Measurements from ENCODE around the gene SNAPC1.

Gene SNAPC1

DNA sequence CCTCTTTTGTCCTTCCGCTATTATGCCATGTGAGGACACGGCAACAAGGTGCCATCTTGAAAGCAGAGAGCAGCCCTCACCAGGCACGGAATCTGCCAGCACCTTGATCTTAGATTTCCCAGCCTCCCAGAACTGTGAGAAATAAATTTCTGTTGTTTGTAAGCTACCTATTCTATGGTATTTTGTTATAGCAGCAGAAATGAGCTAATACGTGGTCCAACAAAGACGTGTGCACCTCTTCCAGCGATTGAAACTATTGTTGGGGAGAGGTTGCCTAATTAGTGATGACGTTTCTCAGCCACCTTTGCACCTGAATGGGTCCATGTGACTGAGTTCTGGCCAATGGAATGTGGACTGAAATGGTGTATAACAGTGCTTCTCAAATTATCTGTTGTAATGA, 2.3 kb upstream of the SNAPC1 start:
- Mint-ChIP-seq H3K27me3 (no peaks in the 10 kb centered on the region), H3K36me3 (ENCODE audit: low read depth) (peaks cover 20% of the 10 kb centered on the region), H3K9me3 (no peaks in the 10 kb centered on the region), H3K27ac (peak overlapping the region; percentile 14), H3K4me3 (no peak overlapping the region), H3K4me1 (ENCODE audit: low read depth) (peaks cover 31% of the 10 kb centered on the region)
- no peak for DNase-seq

DNA sequence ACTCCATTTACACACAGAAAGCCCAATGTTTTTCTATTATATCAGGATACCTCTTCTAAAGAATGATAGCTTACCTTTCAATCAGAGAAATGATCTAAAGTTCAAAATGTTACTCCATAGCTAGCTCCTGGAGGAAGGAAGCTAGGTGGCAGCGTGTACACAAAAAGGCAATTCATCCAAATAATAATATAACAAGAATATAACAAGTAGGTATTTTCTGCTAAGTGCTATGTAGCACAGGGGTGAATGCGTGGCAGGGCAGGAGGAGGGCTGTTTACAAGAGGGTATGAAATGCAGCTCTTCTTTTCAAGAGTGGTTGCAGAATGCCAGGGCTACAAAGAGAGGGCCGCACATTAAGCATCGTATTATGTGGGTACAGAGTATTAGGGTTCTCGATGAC, 663 bp upstream of the SNAPC1 start:
- Mint-ChIP-seq H3K9me3 (no peaks in the 10 kb centered on the region), H3K27ac (peak overlapping the region; percentile 97), H3K4me3 (peak overlapping the region; percentile 95), H3K27me3 (no peaks in the 10 kb centered on the region), H3K36me3 (ENCODE audit: low read depth) (peaks cover 34% of the 10 kb centered on the region), H3K4me1 (ENCODE audit: low read depth) (peaks cover 47% of the 10 kb centered on the region)
- no peak for DNase-seq

GRCh38 chr14:61764342-61765122, 2.3 kb downstream of the SNAPC1 start:
- peaks cover 49% of the 10 kb centered on the region for H3K4me1 Mint-ChIP-seq (ENCODE audit: low read depth)
- no peak overlapping the region for H3K27ac Mint-ChIP-seq
- no peaks in the 10 kb centered on the region for H3K9me3 Mint-ChIP-seq
- H3K4me3 Mint-ChIP-seq = peak overlapping the region; percentile 95
- H3K36me3 Mint-ChIP-seq (ENCODE audit: low read depth) = peaks cover 60% of the 10 kb centered on the region
- DNase-seq = no peak
- H3K27me3 Mint-ChIP-seq = no peaks in the 10 kb centered on the region

DNA sequence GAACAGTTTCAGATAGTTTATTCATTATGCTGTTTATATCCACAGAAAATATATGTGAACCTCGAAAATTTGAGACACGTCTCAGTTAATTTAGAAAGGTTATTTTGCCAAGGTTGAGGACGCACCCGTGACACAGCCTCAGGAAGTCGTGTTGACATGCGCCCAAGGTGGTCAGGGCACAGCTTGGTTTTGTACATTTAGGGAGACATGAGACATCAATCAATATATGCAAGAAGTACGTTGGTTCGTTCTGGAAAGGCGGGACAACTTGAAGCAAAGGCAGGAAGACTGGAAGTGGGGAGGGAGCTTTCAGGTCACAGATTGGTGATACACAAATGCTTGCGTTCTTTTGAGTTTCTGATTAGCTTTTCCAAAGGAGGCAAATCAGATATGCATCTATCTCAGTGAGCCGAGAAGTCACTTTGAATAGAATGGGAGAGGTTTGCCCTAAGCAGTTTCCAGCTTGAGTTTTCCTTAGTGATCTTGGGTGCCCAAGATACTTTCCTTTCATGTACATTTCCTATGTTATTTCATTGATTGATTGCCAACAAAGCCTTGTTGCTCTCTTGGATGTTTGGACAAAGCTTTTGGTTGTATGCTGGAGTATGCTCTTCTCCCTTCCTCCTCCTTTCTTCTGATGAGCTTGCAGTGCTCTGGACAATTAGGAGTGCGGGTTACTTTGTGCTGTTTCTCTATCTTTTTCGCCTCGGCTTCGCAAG, 3.2 kb downstream of the SNAPC1 start:
- H3K27me3 Mint-ChIP-seq = no peaks in the 10 kb centered on the region
- peaks cover 68% of the 10 kb centered on the region for H3K36me3 Mint-ChIP-seq (ENCODE audit: low read depth)
- DNase-seq = no peak
- no peaks in the 10 kb centered on the region for H3K9me3 Mint-ChIP-seq
- peaks cover 49% of the 10 kb centered on the region for H3K4me1 Mint-ChIP-seq (ENCODE audit: low read depth)
- H3K4me3 Mint-ChIP-seq = no peak overlapping the region
- no peak overlapping the region for H3K27ac Mint-ChIP-seq

GRCh38 chr14:61766151-61766550, 3.9 kb downstream of the SNAPC1 start:
- peaks cover 74% of the 10 kb centered on the region for H3K36me3 Mint-ChIP-seq (ENCODE audit: low read depth)
- no peak for DNase-seq
- H3K27ac Mint-ChIP-seq = no peak overlapping the region
- H3K27me3 Mint-ChIP-seq = no peaks in the 10 kb centered on the region
- H3K4me3 Mint-ChIP-seq = no peak overlapping the region
- peaks cover 47% of the 10 kb centered on the region for H3K4me1 Mint-ChIP-seq (ENCODE audit: low read depth)
- H3K9me3 Mint-ChIP-seq = no peaks in the 10 kb centered on the region

GRCh38 chr14:61768240-61768639, 6.0 kb downstream of the SNAPC1 start:
- H3K4me1 Mint-ChIP-seq (ENCODE audit: low read depth) = peaks cover 30% of the 10 kb centered on the region
- no peak overlapping the region for H3K27ac Mint-ChIP-seq
- peaks cover 84% of the 10 kb centered on the region for H3K36me3 Mint-ChIP-seq (ENCODE audit: low read depth)
- no peaks in the 10 kb centered on the region for H3K27me3 Mint-ChIP-seq
- DNase-seq = no peak
- no peaks in the 10 kb centered on the region for H3K9me3 Mint-ChIP-seq
- no peak overlapping the region for H3K4me3 Mint-ChIP-seq

DNA sequence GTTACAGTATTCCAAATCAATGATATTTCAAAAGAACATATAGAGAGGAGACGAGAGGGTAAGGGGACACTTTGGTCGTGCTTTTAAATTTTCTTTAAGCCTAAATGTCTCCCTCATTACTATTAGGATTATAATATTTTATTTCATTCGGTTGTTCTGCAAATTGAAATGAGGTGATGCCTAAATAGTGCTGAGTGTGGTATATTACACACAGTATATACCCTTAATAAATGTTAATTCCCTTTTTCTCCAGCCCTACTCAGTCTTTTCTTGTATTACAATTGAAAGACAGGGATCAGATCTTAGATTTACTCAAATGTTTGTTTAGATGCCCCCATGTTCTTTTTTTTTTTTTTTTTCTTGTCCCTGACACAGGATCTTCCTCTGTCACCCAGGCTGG, 7.7 kb downstream of the SNAPC1 start:
- DNase-seq = no peak
- H3K9me3 Mint-ChIP-seq = no peaks in the 10 kb centered on the region
- peaks cover 85% of the 10 kb centered on the region for H3K36me3 Mint-ChIP-seq (ENCODE audit: low read depth)
- H3K27me3 Mint-ChIP-seq = no peaks in the 10 kb centered on the region
- no peak overlapping the region for H3K4me3 Mint-ChIP-seq
- no peak overlapping the region for H3K27ac Mint-ChIP-seq
- peaks cover 17% of the 10 kb centered on the region for H3K4me1 Mint-ChIP-seq (ENCODE audit: low read depth)

- H3K4me1 Mint-ChIP-seq (ENCODE audit: low read depth) = peaks cover 12% of the 10 kb centered on the region
- no peak overlapping the region for H3K27ac Mint-ChIP-seq
- H3K9me3 Mint-ChIP-seq = no peaks in the 10 kb centered on the region
- H3K27me3 Mint-ChIP-seq = no peaks in the 10 kb centered on the region
- peaks cover 90% of the 10 kb centered on the region for H3K36me3 Mint-ChIP-seq (ENCODE audit: low read depth)
- DNase-seq = no peak
- no peak overlapping the region for H3K4me3 Mint-ChIP-seq
Observed at GRCh38 chr14:61774861-61775260, 12.6 kb downstream of the SNAPC1 start.

- H3K4me1 Mint-ChIP-seq (ENCODE audit: low read depth) = peaks cover 28% of the 10 kb centered on the region
- H3K36me3 Mint-ChIP-seq (ENCODE audit: low read depth) = peaks cover 91% of the 10 kb centered on the region
- no peaks in the 10 kb centered on the region for H3K9me3 Mint-ChIP-seq
- peak overlapping the region; percentile 90 for H3K27ac Mint-ChIP-seq
- peak overlapping the region; percentile 21 for H3K4me3 Mint-ChIP-seq
- no peaks in the 10 kb centered on the region for H3K27me3 Mint-ChIP-seq
- no peak for DNase-seq
Observed at GRCh38 chr14:61780125-61780524, 17.9 kb downstream of the SNAPC1 start.

DNA sequence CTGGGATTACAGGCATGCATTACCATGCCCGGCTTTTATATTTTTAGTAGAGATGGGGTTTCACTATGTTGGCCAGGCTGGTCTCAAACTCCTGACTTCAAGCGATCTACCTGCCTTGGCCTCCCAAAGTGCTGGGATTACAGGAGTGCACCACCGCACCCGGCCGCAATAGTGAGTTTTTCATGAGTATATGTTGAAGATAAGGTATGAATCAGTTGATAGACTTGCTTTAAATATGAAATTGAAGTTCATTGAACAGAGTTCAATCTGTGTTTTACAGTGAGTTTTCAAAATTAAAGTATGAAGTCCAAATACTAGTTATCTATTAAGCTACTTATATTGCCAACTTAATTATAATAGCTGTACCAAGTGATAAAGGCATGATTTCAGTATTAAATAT, 35.1 kb downstream of the SNAPC1 start:
- Mint-ChIP-seq H3K4me1 (ENCODE audit: low read depth) (peaks cover 9% of the 10 kb centered on the region), H3K9me3 (no peaks in the 10 kb centered on the region), H3K27me3 (no peaks in the 10 kb centered on the region), H3K27ac (no peak overlapping the region), H3K4me3 (no peak overlapping the region), H3K36me3 (ENCODE audit: low read depth) (peaks cover 26% of the 10 kb centered on the region)
- DNase-seq = no peak

DNA sequence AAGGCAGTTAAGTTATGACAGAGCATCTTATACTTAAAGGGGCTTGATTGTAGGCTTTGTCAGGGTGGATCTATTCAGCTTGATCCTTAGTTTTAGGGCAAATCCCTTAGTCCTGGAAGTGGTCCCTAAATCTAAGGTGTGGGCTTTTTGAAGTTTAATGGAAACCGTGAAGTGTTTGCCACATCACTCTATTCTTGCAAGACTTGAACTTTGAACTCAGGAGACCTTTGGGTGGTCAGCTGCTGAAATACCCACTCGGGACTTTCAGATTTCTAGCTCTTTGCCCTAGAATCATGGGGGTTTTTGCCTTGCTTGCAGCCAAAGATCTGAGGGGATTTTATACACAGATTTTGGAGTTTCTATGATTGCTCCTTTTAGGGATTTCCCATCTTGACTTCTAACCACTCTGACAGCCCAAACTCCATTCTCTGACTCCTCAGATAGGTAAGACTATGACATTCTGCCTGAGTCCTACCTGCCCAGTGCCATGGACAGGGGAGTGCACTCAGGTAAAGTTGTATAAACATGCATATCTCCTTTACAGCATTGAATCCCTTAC, 39.9 kb downstream of the SNAPC1 start:
- no peak for DNase-seq
- Mint-ChIP-seq H3K4me3 (no peak overlapping the region), H3K27me3 (no peaks in the 10 kb centered on the region), H3K36me3 (ENCODE audit: low read depth) (no peaks in the 10 kb centered on the region), H3K4me1 (ENCODE audit: low read depth) (peaks cover 8% of the 10 kb centered on the region), H3K27ac (no peak overlapping the region), H3K9me3 (no peaks in the 10 kb centered on the region)

- DNase-seq = no peak
- no peaks in the 10 kb centered on the region for H3K27me3 Mint-ChIP-seq
- H3K36me3 Mint-ChIP-seq (ENCODE audit: low read depth) = no peaks in the 10 kb centered on the region
- peaks cover 5% of the 10 kb centered on the region for H3K4me1 Mint-ChIP-seq (ENCODE audit: low read depth)
- no peak overlapping the region for H3K4me3 Mint-ChIP-seq
- no peaks in the 10 kb centered on the region for H3K9me3 Mint-ChIP-seq
- no peak overlapping the region for H3K27ac Mint-ChIP-seq
Observed at GRCh38 chr14:61803755-61804154, 41.5 kb downstream of the SNAPC1 start.

- Mint-ChIP-seq H3K9me3 (no peaks in the 10 kb centered on the region), H3K4me3 (no peak overlapping the region), H3K4me1 (ENCODE audit: low read depth) (no peaks in the 10 kb centered on the region), H3K27ac (no peak overlapping the region), H3K36me3 (ENCODE audit: low read depth) (no peaks in the 10 kb centered on the region), H3K27me3 (peaks cover 10% of the 10 kb centered on the region)
- DNase-seq = no peak
Observed at GRCh38 chr14:61805451-61805850, 43.2 kb downstream of the SNAPC1 start.

DNA sequence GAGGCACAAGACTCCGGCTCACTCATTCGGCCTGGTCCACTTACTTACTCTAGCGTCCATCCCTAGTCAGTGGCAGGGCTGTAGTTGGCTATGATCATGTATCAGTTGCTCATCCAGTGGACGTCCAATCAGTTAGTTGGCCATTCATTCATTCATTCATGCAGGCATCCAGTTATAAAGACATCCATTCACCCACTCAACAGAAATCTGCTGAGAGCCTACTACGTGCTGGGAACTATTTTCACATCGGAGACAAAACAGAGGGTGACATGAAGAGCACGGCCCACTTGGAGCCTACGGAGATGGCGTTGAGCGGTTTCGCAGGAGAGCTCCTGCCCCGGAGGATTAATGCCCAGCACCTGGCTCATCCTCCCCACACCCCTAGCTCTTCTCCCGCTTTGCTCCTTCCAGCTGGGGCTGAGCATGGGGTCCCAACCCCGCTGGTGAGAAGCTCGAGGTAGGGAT, 49.7 kb downstream of the SNAPC1 start:
- peaks cover 11% of the 10 kb centered on the region for H3K4me1 Mint-ChIP-seq (ENCODE audit: low read depth)
- peaks cover 67% of the 10 kb centered on the region for H3K27me3 Mint-ChIP-seq
- H3K36me3 Mint-ChIP-seq (ENCODE audit: low read depth) = no peaks in the 10 kb centered on the region
- DNase-seq = no peak
- peak overlapping the region; percentile 76 for H3K4me3 Mint-ChIP-seq
- no peak overlapping the region for H3K27ac Mint-ChIP-seq
- H3K9me3 Mint-ChIP-seq = no peaks in the 10 kb centered on the region

Measured in activated T-cell treated with anti-CD3 and anti-CD28 coated beads, Interleukin-2, amount 50 U/mL, for 24 hours (primary cell).